SHP77 (cell line): ENCODE results near the gene ARID1B.

ENCODE experiments used
- DNase-seq, 2 experiments: peaks; one replicate each; lab custom pipeline; 2025; lab: John Stamatoyannopoulos, UW

Gene ARID1B

GRCh38 chr6:157246048-157246630 lies 469.0 kb downstream of the ARID1B start:
- no peak for DNase-seq

- DNase-seq, result peak in 1 of 2 experiments; percentile 23
Measured at GRCh38 chr6:157246771-157247484, 469.8 kb downstream of the ARID1B start.

DNA sequence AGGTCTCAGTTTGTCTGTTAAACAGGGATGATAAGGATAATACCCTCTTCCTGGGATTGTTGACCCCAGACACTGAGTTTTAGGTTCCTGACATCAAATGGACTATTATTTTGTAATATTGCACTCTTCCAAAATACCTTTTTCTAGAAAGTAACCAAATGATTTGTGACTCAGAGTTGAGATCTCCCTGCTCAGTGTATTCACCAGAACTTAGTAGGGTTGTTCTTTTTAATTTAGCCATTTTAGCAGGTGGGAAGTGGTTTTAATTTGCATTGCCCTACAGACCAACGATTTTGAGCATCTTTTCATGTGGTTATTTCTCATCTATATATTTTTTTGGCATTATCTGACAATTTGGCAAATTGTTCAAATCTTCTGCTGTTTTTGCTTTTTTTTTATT lies 471.1 kb downstream of the ARID1B start:
- DNase-seq, result no peak

DNA sequence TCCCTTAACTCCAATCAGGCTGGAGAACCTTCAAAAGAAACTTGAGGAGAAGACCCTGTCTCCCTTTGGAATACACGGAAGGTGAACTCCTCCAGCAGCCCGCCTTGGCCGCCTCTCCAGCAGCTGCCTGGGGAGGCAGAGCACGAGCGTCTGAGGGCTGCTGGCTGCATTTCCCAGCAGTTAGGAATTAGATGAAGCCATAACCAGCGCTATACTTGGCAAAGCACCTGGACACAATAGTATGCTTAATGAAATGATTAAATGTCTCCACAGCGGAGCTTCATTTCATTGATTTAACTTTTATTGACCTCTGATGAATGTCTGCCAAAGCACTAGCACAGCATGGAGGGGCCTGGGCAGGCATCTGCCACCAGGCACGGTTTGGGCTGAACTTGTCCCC lies 472.6 kb downstream of the ARID1B start:
- no peak for DNase-seq

DNA sequence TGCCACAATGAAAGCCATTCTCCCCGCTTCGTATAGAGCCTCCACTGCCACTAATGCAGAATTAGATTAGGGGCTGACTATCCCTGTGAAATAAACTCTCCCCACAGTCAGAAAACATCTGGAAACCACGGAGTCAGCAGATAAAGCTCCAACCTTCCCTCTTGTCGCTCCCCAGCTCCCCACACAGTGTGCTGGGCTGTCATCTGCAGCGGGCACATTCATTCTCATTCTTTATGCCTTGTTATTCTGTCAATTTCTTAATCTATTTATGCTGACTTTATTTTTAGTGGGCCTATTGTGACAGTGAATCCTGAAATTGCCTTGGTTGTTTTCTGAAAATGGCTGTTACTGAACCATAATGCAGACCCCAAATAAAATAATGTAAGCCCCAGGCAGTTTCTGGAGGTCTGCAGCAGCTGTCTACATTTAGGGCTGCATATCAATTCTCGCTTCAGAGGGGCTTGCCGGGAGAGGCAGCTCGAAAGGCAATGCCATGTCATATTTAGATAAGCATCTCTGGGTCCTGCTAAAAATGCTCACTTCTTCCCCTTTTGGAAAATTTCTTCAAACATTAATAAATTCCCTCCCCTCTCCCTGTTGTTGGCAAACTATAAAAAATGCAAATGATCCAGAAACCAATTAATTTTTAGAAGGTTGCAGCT lies 474.5 kb downstream of the ARID1B start:
- no peak for DNase-seq

- no peak for DNase-seq
Measured at GRCh38 chr6:157253017-157253416, 475.8 kb downstream of the ARID1B start.

- DNase-seq, result no peak
Measured at GRCh38 chr6:157253699-157254098, 476.5 kb downstream of the ARID1B start.

DNA sequence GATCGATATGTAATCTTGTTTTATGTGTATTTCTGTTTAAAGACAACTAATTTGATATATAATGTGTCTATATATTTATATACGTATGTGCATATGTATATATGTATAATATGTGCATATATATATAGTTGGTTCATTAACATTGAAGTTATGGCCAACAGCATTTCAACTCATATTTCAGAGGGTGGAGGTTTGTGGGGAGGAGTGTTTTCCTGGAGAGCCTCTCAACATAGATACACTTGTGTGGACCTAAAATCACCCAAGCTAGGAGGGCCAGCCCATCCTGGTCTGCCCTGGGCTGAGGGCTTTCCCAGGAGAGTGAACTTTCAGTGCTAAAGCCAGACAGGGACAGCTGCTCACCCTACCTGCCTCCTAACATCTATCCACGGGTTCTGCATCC lies 477.4 kb downstream of the ARID1B start:
- no peak for DNase-seq

DNA sequence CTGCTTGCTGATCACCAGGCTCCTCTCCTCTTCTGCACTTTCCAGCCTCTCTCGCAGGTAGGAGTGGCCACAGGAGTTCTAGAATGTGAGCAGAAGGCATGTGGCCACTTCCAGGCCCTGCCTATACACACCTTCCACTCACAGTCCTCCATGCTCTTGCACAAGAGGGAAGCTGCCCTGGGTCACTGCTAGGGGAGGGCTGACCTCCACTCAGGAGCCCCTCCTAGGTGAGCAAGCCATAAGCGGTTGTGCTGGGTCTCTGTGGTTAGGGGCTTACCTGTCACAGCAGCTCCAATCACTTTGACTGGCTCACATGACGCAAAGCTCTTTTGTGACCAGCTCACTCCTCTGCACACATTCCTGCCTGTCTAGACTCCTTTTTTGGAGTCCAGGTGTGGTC lies 477.9 kb downstream of the ARID1B start:
- no peak for DNase-seq

GRCh38 chr6:157258878-157259277 lies 481.7 kb downstream of the ARID1B start:
- DNase-seq, result no peak

DNA sequence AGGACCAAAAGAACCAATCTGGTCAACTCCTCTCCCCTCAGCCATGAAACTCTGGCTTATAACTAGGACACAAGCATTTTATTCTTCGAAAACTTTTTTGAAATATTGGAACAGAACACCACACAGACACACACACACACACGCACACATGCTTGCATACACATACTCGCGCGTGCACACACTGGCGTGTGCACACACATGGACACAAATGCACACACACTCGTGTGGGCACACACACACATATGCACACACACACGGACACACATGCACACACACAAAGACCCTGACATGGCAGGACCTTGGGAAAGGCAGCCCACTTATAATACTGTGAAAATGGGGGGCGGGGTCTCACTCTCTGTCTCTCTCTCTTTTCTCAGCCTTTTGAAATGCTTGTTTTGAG lies 482.3 kb downstream of the ARID1B start:
- DNase-seq, result no peak
